Immature natural killer cell (primary cell): ENCODE measurements around the gene SNAPC2. TPM values are rescaled to one million over a fixed set of nuclear protein-coding genes. Genes with fewer than 3 reads are reported as not detected.

Experiments
- DNase-seq, 3 donors: peaks; one replicate each; pipeline ENCODE4 v3.0.0; 2022; ENCODE audit warnings: mixed read lengths in 1 of 3
- H3K27ac Mint-ChIP-seq, 6 donors: one replicate each; pipeline ENCODE4 v1.8.0; 2020; ENCODE audit warnings: mixed read lengths in 6 of 6, mild to moderate bottlenecking in 5 of 6, inconsistent platforms in 4 of 6, moderate library complexity in 3 of 6
- H3K27me3 Mint-ChIP-seq, 3 donors: one replicate each; pipeline ENCODE4 v1.8.0; 2020 to 2021; ENCODE audit warnings: low read depth in 3 of 3, mild to moderate bottlenecking in 3 of 3, mixed read lengths in 3 of 3, moderate library complexity in 3 of 3, inconsistent platforms in 1 of 3
- H3K36me3 Mint-ChIP-seq, 3 donors: one replicate each; pipeline ENCODE4 v1.8.0; 2020; ENCODE audit warnings: mixed read lengths in 3 of 3, inconsistent platforms in 2 of 3, mild to moderate bottlenecking in 2 of 3
- H3K4me1 Mint-ChIP-seq, 2 donors: one replicate each; pipeline ENCODE4 v1.8.0; 2020; ENCODE audit warnings: inconsistent platforms in 2 of 2, mild to moderate bottlenecking in 2 of 2, mixed read lengths in 2 of 2, moderate library complexity in 1 of 2
- H3K4me3 Mint-ChIP-seq, 5 donors: one replicate each; pipeline ENCODE4 v1.8.0; 2020; ENCODE audit warnings: mild to moderate bottlenecking in 5 of 5, mixed read lengths in 5 of 5, inconsistent platforms in 3 of 5, moderate library complexity in 3 of 5
- H3K9me3 Mint-ChIP-seq, 6 donors: one replicate each; pipeline ENCODE4 v1.8.0; 2020; ENCODE audit warnings: mild to moderate bottlenecking in 6 of 6, mixed read lengths in 6 of 6, inconsistent platforms in 4 of 6, moderate library complexity in 3 of 6
- polyA plus RNA-seq, 3 donors: library from polyadenylated mRNA; unstranded; fragments of 300-500 nt; fragmentation: Illumina TruSeq; gene quantifications; one replicate each; pipeline ENCODE4 v1.2.3, GENCODE V29; 2021

Gene SNAPC2
- polyA plus RNA-seq, 3 donors from 2014 or later = 15.6 to 31.1 (median 17.0) TPM

GRCh38 chr19:7932276-7932929 lies 12.3 kb downstream of the SNAPC2 start:
- Mint-ChIP-seq H3K4me3 (no peak overlapping the region), H3K9me3 (no peaks in the 10 kb centered on the region), H3K27ac (no peak overlapping the region), H3K27me3 (peaks cover 0 to 3% (median 1%) of the 10 kb centered on the region in 3 donors), H3K4me1 (peaks cover 5% of the 10 kb centered on the region in 2 donors), H3K36me3 (peaks cover 0 to 9% (median 0%) of the 10 kb centered on the region in 3 donors)
- DNase-seq = no peak

DNA sequence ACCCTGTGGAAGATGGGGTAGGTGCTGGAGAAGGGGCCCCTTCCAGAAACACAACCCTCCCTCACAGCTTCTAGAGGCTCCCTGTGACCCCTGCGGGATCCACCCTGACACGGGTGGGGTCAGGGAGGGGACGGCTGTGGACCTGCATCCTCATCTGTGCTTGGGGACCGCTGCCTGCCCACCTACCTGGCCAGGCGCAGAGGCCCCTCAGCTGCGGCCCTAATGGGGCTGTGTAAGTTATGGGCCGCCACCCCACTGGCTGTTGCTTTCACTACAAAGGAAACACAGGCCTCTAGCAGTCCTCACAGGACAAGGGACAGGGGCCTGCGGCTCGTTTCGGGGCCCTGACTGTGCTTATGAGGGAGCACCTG lies 12.8 kb downstream of the SNAPC2 start:
- DNase-seq = no peak
- Mint-ChIP-seq H3K27me3 (peaks cover 0 to 3% (median 1%) of the 10 kb centered on the region in 3 donors), H3K4me3 (no peak overlapping the region), H3K9me3 (no peaks in the 10 kb centered on the region), H3K36me3 (peaks cover 0 to 9% (median 0%) of the 10 kb centered on the region in 3 donors), H3K4me1 (peaks cover 5% of the 10 kb centered on the region in 2 donors), H3K27ac (no peak overlapping the region)

- DNase-seq = no peak
- Mint-ChIP-seq H3K27ac (no peak overlapping the region), H3K4me1 (peaks cover 2 to 3% of the 10 kb centered on the region in 2 donors), H3K27me3 (peaks cover 0 to 2% (median 1%) of the 10 kb centered on the region in 3 donors), H3K9me3 (no peaks in the 10 kb centered on the region), H3K36me3 (peaks cover 0 to 9% (median 0%) of the 10 kb centered on the region in 3 donors), H3K4me3 (no peak overlapping the region)
Measured at GRCh38 chr19:7933411-7933810, 13.3 kb downstream of the SNAPC2 start.

DNA sequence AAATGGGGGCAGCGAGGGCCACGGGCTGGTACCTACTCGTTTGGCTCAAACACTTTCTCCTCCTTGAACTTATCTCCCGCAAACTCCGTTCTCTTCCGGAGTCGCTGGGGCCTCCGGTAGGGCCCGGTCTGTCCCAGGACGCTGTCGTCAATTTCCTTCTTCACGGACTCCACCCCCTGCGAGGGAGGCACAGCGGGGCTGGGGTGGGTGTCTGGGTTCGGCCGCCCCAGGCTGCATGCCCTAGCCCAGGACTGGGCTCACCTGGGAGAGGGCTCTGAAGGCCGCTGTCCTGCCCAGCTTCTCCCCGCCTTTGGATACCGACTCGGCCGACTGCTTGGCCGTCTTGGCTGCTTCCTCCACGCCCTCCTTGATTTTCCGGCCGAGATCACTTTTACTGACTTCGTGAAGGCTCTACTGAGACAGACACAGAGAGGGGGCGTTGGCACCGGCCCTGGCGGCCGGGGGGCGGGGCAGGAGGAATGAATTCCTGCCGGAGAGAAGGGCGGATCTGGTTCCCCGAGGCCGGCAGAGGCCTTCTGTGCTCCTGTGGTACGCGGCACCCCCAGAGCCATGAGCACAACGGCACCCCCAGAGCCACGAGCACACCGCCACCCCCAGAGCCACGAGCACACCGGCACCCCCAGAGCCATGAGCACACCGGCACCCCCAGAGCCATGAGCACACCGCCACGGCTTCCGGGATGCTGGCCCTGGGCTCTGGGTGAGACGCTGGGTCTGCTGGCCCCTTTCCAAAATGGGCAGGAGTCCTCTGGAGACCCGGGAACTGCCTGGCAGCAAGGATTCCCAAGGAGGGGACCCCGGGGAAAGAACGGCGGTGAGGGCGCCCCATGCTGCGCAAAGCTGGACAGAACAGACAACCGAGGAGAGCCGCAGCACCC lies 13.9 kb downstream of the SNAPC2 start:
- DNase-seq = no peak
- H3K4me1 Mint-ChIP-seq = peaks cover 5% of the 10 kb centered on the region in 2 donors
- peak overlapping the region in 1 of 6 donors; percentile 67 for H3K27ac Mint-ChIP-seq
- no peak overlapping the region for H3K4me3 Mint-ChIP-seq
- H3K9me3 Mint-ChIP-seq = no peaks in the 10 kb centered on the region
- peaks cover 0 to 2% (median 1%) of the 10 kb centered on the region in 3 donors for H3K27me3 Mint-ChIP-seq
- H3K36me3 Mint-ChIP-seq = peaks cover 3 to 14% (median 3%) of the 10 kb centered on the region in 3 donors

- DNase-seq = no peak
- Mint-ChIP-seq H3K27me3 (peaks cover 0 to 2% (median 1%) of the 10 kb centered on the region in 3 donors), H3K4me1 (peaks cover 3 to 6% of the 10 kb centered on the region in 2 donors), H3K27ac (no peak overlapping the region), H3K9me3 (no peaks in the 10 kb centered on the region), H3K36me3 (peaks cover 3 to 14% (median 3%) of the 10 kb centered on the region in 3 donors), H3K4me3 (no peak overlapping the region)
Measured at GRCh38 chr19:7934766-7935165, 14.6 kb downstream of the SNAPC2 start.

- H3K4me3 Mint-ChIP-seq = peak overlapping the region in 2 of 5 donors; percentile 3 to 50
- peaks cover 10 to 12% (median 11%) of the 10 kb centered on the region in 3 donors for H3K27me3 Mint-ChIP-seq
- no peak for DNase-seq
- H3K9me3 Mint-ChIP-seq = no peaks in the 10 kb centered on the region
- no peak overlapping the region for H3K27ac Mint-ChIP-seq
- H3K4me1 Mint-ChIP-seq = peaks cover 30 to 37% of the 10 kb centered on the region in 2 donors
- H3K36me3 Mint-ChIP-seq = peaks cover 3 to 17% (median 9%) of the 10 kb centered on the region in 3 donors
Measured at GRCh38 chr19:7940841-7941240, 20.7 kb downstream of the SNAPC2 start.

DNA sequence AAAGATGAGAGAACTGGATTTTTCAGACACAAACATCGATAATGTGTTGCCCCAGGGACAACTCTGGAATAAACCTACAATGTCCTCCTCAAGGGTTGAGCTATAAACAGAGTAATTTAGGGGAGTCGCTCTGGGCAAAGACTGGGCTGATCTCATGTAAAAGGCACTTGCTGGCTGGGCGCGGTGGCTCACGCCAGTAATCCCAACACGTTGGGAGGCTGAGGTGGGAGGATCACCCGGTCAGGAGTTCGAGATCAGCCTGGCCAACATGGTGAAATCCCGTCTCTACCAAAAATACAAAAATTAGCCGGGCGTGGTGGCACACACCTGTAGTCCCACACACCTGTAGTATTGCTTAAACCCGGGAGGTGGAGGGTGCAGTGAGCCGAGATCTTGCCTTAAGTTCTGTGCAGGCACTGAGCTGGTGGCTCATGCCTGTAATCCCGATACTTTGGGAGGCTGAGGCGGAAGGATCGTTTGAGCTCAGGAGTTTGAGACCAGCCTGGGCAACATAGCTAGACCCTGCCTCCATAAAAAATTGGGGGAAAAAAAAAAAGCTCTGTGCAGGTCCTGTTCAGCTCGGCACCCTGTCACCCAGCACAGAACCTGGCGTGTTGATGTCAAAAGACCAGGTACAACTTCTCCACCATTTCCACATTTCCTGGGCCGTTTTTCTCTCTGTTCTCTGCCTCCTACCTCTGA lies 21.9 kb downstream of the SNAPC2 start:
- peaks cover 10 to 12% (median 11%) of the 10 kb centered on the region in 3 donors for H3K27me3 Mint-ChIP-seq
- peak overlapping the region; percentile 55 to 98 (median 72) for H3K27ac Mint-ChIP-seq
- peaks cover 30 to 37% of the 10 kb centered on the region in 2 donors for H3K4me1 Mint-ChIP-seq
- H3K36me3 Mint-ChIP-seq = peaks cover 3 to 12% (median 9%) of the 10 kb centered on the region in 3 donors
- no peak for DNase-seq
- H3K4me3 Mint-ChIP-seq = peak overlapping the region; percentile 21 to 92 (median 89)
- no peaks in the 10 kb centered on the region for H3K9me3 Mint-ChIP-seq

GRCh38 chr19:7942981-7943443 lies 22.9 kb downstream of the SNAPC2 start:
- H3K4me1 Mint-ChIP-seq = peaks cover 30 to 37% of the 10 kb centered on the region in 2 donors
- no peak for DNase-seq
- H3K4me3 Mint-ChIP-seq = peak overlapping the region; percentile 89 to 94 (median 92)
- H3K27ac Mint-ChIP-seq = peak overlapping the region; percentile 94 to 98 (median 98)
- H3K27me3 Mint-ChIP-seq = peaks cover 10 to 12% (median 11%) of the 10 kb centered on the region in 3 donors
- no peaks in the 10 kb centered on the region for H3K9me3 Mint-ChIP-seq
- peaks cover 3 to 12% (median 9%) of the 10 kb centered on the region in 3 donors for H3K36me3 Mint-ChIP-seq

GRCh38 chr19:7943444-7944176 lies 23.5 kb downstream of the SNAPC2 start, which contains the start of gene TIMM44:
TSS of gene TIMM44 (minus strand) at chr19:7943666. CDS start at chr19:7943651, 15 bp downstream.
- H3K27me3 Mint-ChIP-seq = peaks cover 10 to 12% (median 11%) of the 10 kb centered on the region in 3 donors
- H3K4me1 Mint-ChIP-seq = peaks cover 30 to 37% of the 10 kb centered on the region in 2 donors
- H3K27ac Mint-ChIP-seq = peak within 1 kb of the TSS; percentile 94 to 98 (median 98)
- H3K4me3 Mint-ChIP-seq = peak within 1 kb of the TSS; percentile 89 to 94 (median 92)
- peaks cover 3 to 12% (median 9%) of the 10 kb centered on the region in 3 donors for H3K36me3 Mint-ChIP-seq
- DNase-seq = peak; percentile 99
- H3K9me3 Mint-ChIP-seq = no peaks in the 10 kb centered on the region

DNA sequence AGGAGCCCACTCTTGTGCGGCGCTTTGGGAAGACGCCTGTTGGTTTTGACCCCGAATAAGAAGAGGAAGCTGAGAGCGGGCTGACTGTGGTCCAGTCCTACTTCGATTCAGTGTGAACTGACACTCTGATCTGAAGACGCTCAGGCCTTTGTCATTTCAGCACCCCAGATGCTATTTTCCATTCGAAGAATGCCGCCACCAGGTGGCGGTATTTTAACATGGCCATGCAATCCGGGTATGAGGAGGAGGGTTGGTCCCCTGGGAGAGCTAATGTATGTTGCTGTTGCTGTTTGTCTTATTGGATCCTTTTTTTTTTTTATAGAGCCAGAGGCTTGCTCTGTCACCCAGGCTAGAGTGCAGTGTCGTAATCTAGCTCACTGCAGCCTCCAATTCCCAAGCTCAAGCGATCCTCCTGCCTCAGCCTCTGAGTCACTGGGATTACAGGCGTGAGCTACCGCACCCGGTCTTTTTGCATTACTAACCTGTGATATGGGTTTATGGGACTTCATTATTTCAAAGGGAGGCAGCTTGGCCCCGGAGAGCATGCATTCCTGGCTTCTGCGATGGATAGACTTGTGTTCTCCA lies 24.1 kb downstream of the SNAPC2 start:
- Mint-ChIP-seq H3K27me3 (peaks cover 10 to 12% (median 11%) of the 10 kb centered on the region in 3 donors), H3K27ac (peak overlapping the region; percentile 94 to 98 (median 98)), H3K4me1 (peaks cover 27 to 31% of the 10 kb centered on the region in 2 donors)

GRCh38 chr19:7947939-7948338 lies 27.8 kb downstream of the SNAPC2 start:
- H3K4me1 Mint-ChIP-seq = peaks cover 13 to 17% of the 10 kb centered on the region in 2 donors
- H3K27ac Mint-ChIP-seq = no peak overlapping the region
- H3K27me3 Mint-ChIP-seq = peaks cover 10 to 13% (median 13%) of the 10 kb centered on the region in 3 donors
- no peaks in the 10 kb centered on the region for H3K9me3 Mint-ChIP-seq
- H3K4me3 Mint-ChIP-seq = no peak overlapping the region
- DNase-seq = no peak
- H3K36me3 Mint-ChIP-seq = no peaks in the 10 kb centered on the region

More for the DNA sequence above, 24.1 kb downstream of the SNAPC2 start:
- Mint-ChIP-seq H3K36me3 (peaks cover 0 to 7% (median 6%) of the 10 kb centered on the region in 3 donors), H3K9me3 (no peaks in the 10 kb centered on the region), H3K4me3 (peak overlapping the region; percentile 89 to 94 (median 92))
- peak; percentile 77 to 82 (median 81) for DNase-seq

GRCh38 chr19:7953060-7953459 lies 32.9 kb downstream of the SNAPC2 start:
- peaks cover 0 to 9% (median 3%) of the 10 kb centered on the region in 3 donors for H3K27me3 Mint-ChIP-seq
- H3K4me3 Mint-ChIP-seq = no peak overlapping the region
- no peak overlapping the region for H3K27ac Mint-ChIP-seq
- no peak for DNase-seq
- no peaks in the 10 kb centered on the region for H3K4me1 Mint-ChIP-seq
- no peaks in the 10 kb centered on the region for H3K9me3 Mint-ChIP-seq
- H3K36me3 Mint-ChIP-seq = no peaks in the 10 kb centered on the region
